NOMO-1 treated with DMSO at 0.1 percent for 48 hours (cell line): Measurements from ENCODE around the gene DND1.
"Not testable (repeated sequence)": the region's sequence is repeated elsewhere in the genome, so short reads cannot be mapped to it uniquely, and the experiment has no call there.

ENCODE experiments used
- DNase-seq: peaks from one replicate; lab custom pipeline; 2025; ENCODE audit not compliant: unreplicated experiment; lab: John Stamatoyannopoulos, UW

The DND1 gene

GRCh38 chr5:140672455-140673186 is 755 bp downstream of the DND1 start:
- no peak for DNase-seq

GRCh38 chr5:140671472-140672125 is 1.8 kb downstream of the DND1 start:
- no peak for DNase-seq

- not testable (repeated sequence) for DNase-seq
Observed at GRCh38 chr5:140671035-140671434, 2.3 kb downstream of the DND1 start.

GRCh38 chr5:140664359-140665119 is 8.8 kb downstream of the DND1 start, which contains the start of gene WDR55:
Gene WDR55, plus strand, starts transcription at chr5:140664904. Its CDS starts 9 bp downstream, at chr5:140664913.
- peak; percentile 98 for DNase-seq

- no peak for DNase-seq
Observed at GRCh38 chr5:140664030-140664358, 9.4 kb downstream of the DND1 start.

- DNase-seq: not testable (repeated sequence)
Observed at GRCh38 chr5:140660371-140660770, 13.0 kb downstream of the DND1 start.

GRCh38 chr5:140658870-140659269 is 14.5 kb downstream of the DND1 start:
- no peak for DNase-seq

GRCh38 chr5:140647042-140647419 is 26.3 kb downstream of the DND1 start:
- no peak for DNase-seq

- DNase-seq: no peak
Observed at GRCh38 chr5:140642718-140643117, 30.7 kb downstream of the DND1 start.

- DNase-seq: no peak
Observed at GRCh38 chr5:140641716-140642115, 31.7 kb downstream of the DND1 start.

- peak; percentile 99 for DNase-seq
Observed at GRCh38 chr5:140639148-140639981, 34.0 kb downstream of the DND1 start, which contains the start of gene TMCO6. Gene TMCO6, plus strand, starts transcription at chr5:140639451. Its CDS starts 77 bp downstream, at chr5:140639528.

GRCh38 chr5:140638898-140639147 is 34.6 kb downstream of the DND1 start:
- DNase-seq: not testable (repeated sequence)

GRCh38 chr5:140637371-140638100 is 35.8 kb downstream of the DND1 start:
- DNase-seq: no peak

- DNase-seq: no peak
Observed at GRCh38 chr5:140635291-140636257, 37.8 kb downstream of the DND1 start.

GRCh38 chr5:140634103-140634502 is 39.3 kb downstream of the DND1 start:
- DNase-seq: no peak

- DNase-seq: no peak
Observed at GRCh38 chr5:140633501-140633900, 39.9 kb downstream of the DND1 start.

- DNase-seq: no peak
Observed at GRCh38 chr5:140633021-140633471, 40.3 kb downstream of the DND1 start, which contains the start of gene CD14. Gene CD14, minus strand, starts transcription at chr5:140633175. Its CDS starts 104 bp downstream, at chr5:140633071.

GRCh38 chr5:140632366-140633020 is 40.9 kb downstream of the DND1 start:
- no peak for DNase-seq
